HCT116 (cell line): ENCODE measurements around the gene ACSS2. TPM values are rescaled to one million over a fixed set of nuclear protein-coding genes. Genes with fewer than 3 reads are reported as not detected.

Experiments used
- ATAC-seq: fragments of 200-7000 bp; cut with Tn5 transposase; 2 replicates; pipeline ENCODE4 v1.9.1; 2020; ENCODE audit warnings: mild to moderate bottlenecking, moderate library complexity
- BruUV-seq: library from RNA; stranded (reverse); fragments of 400-500 nt; replicated peaks from 2 replicates; lab custom pipeline; 2021; lab: Mats Ljungman, UMichigan
- CTCF ChIA-PET: fragments of 300-600 bp; sonication (Branson Sonifier 250); formaldehyde crosslinking; loops from one replicate; lab custom pipeline; 2021; ENCODE audit warnings: antibody characterized with exemption; lab: Charles Lee
- POLR2A ChIA-PET: fragments of 300-600, 350-600 bp; sonication (Branson Sonifier 250); formaldehyde crosslinking; loops from one replicate; lab custom pipeline; 2021; ENCODE audit warnings: antibody characterized with exemption; lab: Charles Lee
- RAD21 ChIA-PET, 2 experiments: fragments of 300-600 bp; sonication (Branson Sonifier 250); formaldehyde crosslinking; loops; one replicate each; lab custom pipeline; 2023; ENCODE audit warnings: low total read pairs in 2 of 2; ENCODE audit not compliant: uncharacterized antibody in 2 of 2, unreplicated experiment in 2 of 2, low non-redundant PET in 1 of 2; lab: Charles Lee
- DNase-seq: peaks from one replicate; pipeline ENCODE4 v3.0.0-alpha.2; 2010; ENCODE audit warnings: low read depth, low spot score
- H2AFZ ChIP-seq: fragments of 200-600 bp; shearing (Covaris generic), sonication (generic); 2 replicates; pipeline ENCODE4 v1.6.1; 2017; ENCODE audit warnings: low read depth, mixed run types, mixed read lengths, antibody characterized with exemption, low read length; ENCODE audit not compliant: poor library complexity, severe bottlenecking
- H3K27ac ChIP-seq: 2 replicates; pipeline ENCODE4 v1.5.1; 2012; ENCODE audit warnings: low read depth, low read length
- H3K27me3 ChIP-seq: fragments of 200-600 bp; sonication (generic); 2 replicates; pipeline ENCODE4 v1.6.1; 2016; ENCODE audit warnings: mixed run types, low read length, mixed read lengths; ENCODE audit not compliant: insufficient read depth
- H3K36me3 ChIP-seq, 2 experiments: fragments of 200-500 bp in 1 of 2; fragments of 200-600 bp in 1 of 2; sonication (Bioruptor generic) in 1 of 2; sonication (generic) in 1 of 2; 2 replicates each; pipeline versions ENCODE4 v1.5.1 to v1.6.1; 2014 to 2016; ENCODE audit warnings: low read length in 2 of 2, inconsistent platforms in 1 of 2, mixed read lengths in 1 of 2, mixed run types in 1 of 2; ENCODE audit not compliant: insufficient read depth in 2 of 2, control insufficient read depth in 1 of 2
- H3K4me1 ChIP-seq, 2 experiments: fragments of 200-600 bp in 1 of 2; sonication (generic) in 1 of 2; 2 replicates each; pipeline versions ENCODE4 v1.5.1 to v1.6.1; 2012 to 2017; ENCODE audit warnings: low read length in 2 of 2, inconsistent platforms in 1 of 2, mild to moderate bottlenecking in 1 of 2, mixed read lengths in 1 of 2, mixed run types in 1 of 2, moderate library complexity in 1 of 2; ENCODE audit not compliant: insufficient read depth in 2 of 2, control insufficient read depth in 1 of 2
- H3K4me2 ChIP-seq: fragments of 200-600 bp; sonication (generic); 2 replicates; pipeline ENCODE4 v1.6.1; 2017; ENCODE audit warnings: mixed run types, low read length, mixed read lengths
- H3K4me3 ChIP-seq, 2 experiments: fragments of 200-600 bp in 1 of 2; sonication (generic) in 1 of 2; replicated peaks in 1 of 2; 2 replicates each; pipeline ENCODE4 v1.5.1; 2011 to 2016; ENCODE audit warnings: low read length in 2 of 2, control low read depth in 1 of 2, low read depth in 1 of 2, mild to moderate bottlenecking in 1 of 2, mixed read lengths in 1 of 2, mixed run types in 1 of 2
- H3K79me2 ChIP-seq: fragments of 200-600 bp; sonication (generic); 2 replicates; pipeline ENCODE4 v1.6.1; 2017; ENCODE audit warnings: mild to moderate bottlenecking, mixed run types, low read length, moderate library complexity, mixed read lengths; ENCODE audit not compliant: insufficient read depth
- H3K9ac ChIP-seq: fragments of 200-600 bp; sonication (generic); 2 replicates; pipeline ENCODE4 v1.6.1; 2016; ENCODE audit warnings: low read length, mixed read lengths
- H3K9me2 ChIP-seq: fragments of 200-600 bp; sonication (generic), shearing (Covaris generic); 2 replicates; pipeline ENCODE4 v1.6.1; 2017; ENCODE audit warnings: mixed run types, mild to moderate bottlenecking, moderate library complexity; ENCODE audit not compliant: insufficient read depth
- H3K9me3 ChIP-seq, 2 experiments: fragments of 200-500 bp in 1 of 2; fragments of 200-600 bp in 1 of 2; sonication (Bioruptor generic) in 1 of 2; sonication (generic) in 1 of 2; 2 replicates each; pipeline ENCODE4 v1.6.1; 2014 to 2017; ENCODE audit warnings: low read length in 2 of 2, mixed read lengths in 2 of 2, inconsistent platforms in 1 of 2, low read depth in 1 of 2, mild to moderate bottlenecking in 1 of 2, mixed run types in 1 of 2, moderate library complexity in 1 of 2; ENCODE audit not compliant: control insufficient read depth in 1 of 2, insufficient read depth in 1 of 2
- H4K20me1 ChIP-seq: fragments of 200-600 bp; sonication (generic), shearing (Covaris generic); 2 replicates; pipeline ENCODE4 v1.6.1; 2017; ENCODE audit warnings: mixed run types, mild to moderate bottlenecking, moderate library complexity; ENCODE audit not compliant: insufficient read depth
- CBX3 ChIP-seq: IDR thresholded peaks from 2 replicates; pipeline ENCODE4 v1.6.1; 2012; ENCODE audit warnings: low read depth
- CEBPB ChIP-seq: IDR thresholded peaks from 2 replicates; pipeline ENCODE4 v1.6.1; 2012; ENCODE audit warnings: low read depth
- CTCF ChIP-seq, 3 experiments: fragments of 200-600 bp in 1 of 3; sonication (generic) in 1 of 3; IDR thresholded peaks in 2 of 3; conservative IDR thresholded peaks in 1 of 3; 2 replicates each; pipeline ENCODE4 v1.5.1; 2012 to 2017; ENCODE audit warnings: low read depth in 2 of 3, low read length in 2 of 3, antibody characterized with exemption in 1 of 3, borderline replicate concordance in 1 of 3, control low read depth in 1 of 3, mild to moderate bottlenecking in 1 of 3, mixed read lengths in 1 of 3, mixed run types in 1 of 3, moderate library complexity in 1 of 3; ENCODE audit not compliant: insufficient read depth in 1 of 3
- EZH2 ChIP-seq: fragments of 200-600 bp; sonication (generic); IDR thresholded peaks from 2 replicates; pipeline ENCODE4 v1.6.1; 2017; ENCODE audit warnings: antibody characterized with exemption, mixed run types
- FOSL1 ChIP-seq: IDR thresholded peaks from 2 replicates; pipeline ENCODE4 v1.6.1; 2012; ENCODE audit warnings: low read depth
- JUND ChIP-seq: IDR thresholded peaks from 2 replicates; pipeline ENCODE4 v1.6.1; 2012
- MAX ChIP-seq: IDR thresholded peaks from 2 replicates; pipeline ENCODE4 v1.6.1; 2012
- RAD21 ChIP-seq: IDR thresholded peaks from 2 replicates; pipeline ENCODE4 v1.6.1; 2012; ENCODE audit warnings: low read depth, mild to moderate bottlenecking
- REST ChIP-seq: IDR thresholded peaks from 2 replicates; pipeline ENCODE4 v1.6.1; 2012; ENCODE audit warnings: low read depth
- SIN3A ChIP-seq: IDR thresholded peaks from 2 replicates; pipeline ENCODE4 v1.6.1; 2012; ENCODE audit warnings: low read depth
- SRF ChIP-seq: IDR thresholded peaks from 2 replicates; pipeline ENCODE4 v1.6.1; 2012; ENCODE audit warnings: low read depth
- TCF7L2 ChIP-seq: IDR thresholded peaks from 2 replicates; pipeline ENCODE4 v1.7.0; 2011; ENCODE audit warnings: borderline replicate concordance, inconsistent platforms; ENCODE audit not compliant: insufficient read depth, insufficient read length; ENCODE audit errors: extremely low read depth
- ZFX ChIP-seq: fragments of 450-650 bp; IDR thresholded peaks from 2 replicates; pipeline ENCODE4 v1.6.1; 2017
- intact Hi-C: fragments of 100-400 bp; cut with micrococcal nuclease; formaldehyde crosslinking; loops from 2 replicates; pipeline ENCODE4 v1.10.0; 2022
- total RNA-seq: library from RNA; stranded (reverse); gene quantifications from one replicate; pipeline ENCODE4 v1.2.1, GENCODE V29; 2021; ENCODE audit not compliant: unreplicated experiment

ACSS2 gene
- total RNA-seq, 1 experiment from 2014 or later = 71.7 TPM

GRCh38 chr20:34942301-34942700 lies 65.9 kb downstream of the ACSS2 start:
- no peak overlapping the region for H3K27ac ChIP-seq
- H3K4me2 ChIP-seq = no peak overlapping the region
- ATAC-seq = no peak
- POLR2A ChIA-PET = no interaction called here
- no peaks in the 10 kb centered on the region for H3K27me3 ChIP-seq
- H2AFZ ChIP-seq = no peak overlapping the region
- no peaks in the 10 kb centered on the region for H3K4me1 ChIP-seq
- BruUV-seq = no TSS peak
- RAD21 ChIA-PET = no interaction called here
- CTCF ChIA-PET = no interaction called here
- no peaks in the 10 kb centered on the region for H3K9me2 ChIP-seq
- no peaks in the 10 kb centered on the region for H3K79me2 ChIP-seq
- H4K20me1 ChIP-seq = no peaks in the 10 kb centered on the region
- intact Hi-C loops = no loop called here
- H3K9me3 ChIP-seq = no peaks in the 10 kb centered on the region
- H3K9ac ChIP-seq = no peak overlapping the region
- DNase-seq = no peak
- peaks cover 16 to 59% of the 10 kb centered on the region in 2 experiments; a peak in 3 of 4 replicates for H3K36me3 ChIP-seq
- H3K4me3 ChIP-seq = no peak overlapping the region
- TF ChIP-seq SRF = no peak
- TF ChIP-seq REST = no peak
- no peak for TF ChIP-seq JUND
- no peak for TF ChIP-seq FOSL1
- TF ChIP-seq ZFX = no peak
- TF ChIP-seq CEBPB = no peak
- TF ChIP-seq EZH2 = no peak
- TF ChIP-seq SIN3A = no peak
- TF ChIP-seq MAX = no peak
- no peak for TF ChIP-seq CBX3
- no peak for TF ChIP-seq CTCF (IDR thresholded peaks at IDR 0.05 in 2 of 3, conservative IDR thresholded peaks at IDR 0.05 in 1 of 3; ENCODE audit: borderline replicate concordance in 1 of 3, insufficient read depth in 1 of 3, low read depth in 2 of 3, low read length in 2 of 3)
- TF ChIP-seq TCF7L2 = no peak
- TF ChIP-seq RAD21 = no peak
